ENCODE data around the gene HPSE2. TPM values are rescaled to one million over a fixed set of nuclear protein-coding genes. Genes with fewer than 3 reads are reported as not detected.

HPSE2 gene
- total and polyA plus RNA-seq, 2 experiments from 2014 or later = 0.10 to 0.24 TPM

- Histone ChIP-seq H3K27ac (ENCODE audit: low read depth) (no peak overlapping the region), H3K9me2 (ENCODE audit: insufficient read depth) (no peaks in the 10 kb centered on the region; the same call in 1 of the 2 replicates), H3F3A (replicated peaks; ENCODE audit: low read depth) (no peaks in the 10 kb centered on the region), H3K36me3 (ENCODE audit: insufficient read depth) (no peaks in the 10 kb centered on the region), H3K4me1 (ENCODE audit: insufficient read depth) (no peaks in the 10 kb centered on the region), H4K20me1 (replicated peaks; ENCODE audit: insufficient read depth) (no peaks in the 10 kb centered on the region), H3K4me3 (no peak overlapping the region), H3K4me2 (no peak overlapping the region), H3K27me3 (ENCODE audit: insufficient read depth) (no peaks in the 10 kb centered on the region), H3K79me2 (replicated peaks; ENCODE audit: insufficient read depth) (no peaks in the 10 kb centered on the region), H2AFZ (no peak overlapping the region)
- Mint-ChIP-seq H3K27ac (no peak overlapping the region), H3K27me3 (ENCODE audit: insufficient read depth, low read depth, poor library complexity) (no peaks in the 10 kb centered on the region), H3K36me3 (ENCODE audit: low read depth) (peaks cover 2% of the 10 kb centered on the region; the same call in 1 of the 3 replicates), H3K4me1 (no peaks in the 10 kb centered on the region; the same call in 2 of the 3 replicates), H3K4me3 (no peak overlapping the region), H3K9me3 (peaks cover 3% of the 10 kb centered on the region; the same call in 1 of the 3 replicates)
- TF ChIP-seq CTCF (conservative IDR thresholded peaks at IDR 0.05; ENCODE audit: low read depth in 2 of 2) = peak in 1 of 2 experiments; percentile 34; a peak in 2 of 4 replicates
- no peak for TF ChIP-seq EZH2 (IDR thresholded peaks at IDR 0.05; ENCODE audit: low read depth, unreplicated experiment)
- TF ChIP-seq ZNF331 (CRISPR knock-in tag; IDR thresholded peaks at IDR 0.05; ENCODE audit: low read depth) = no peak
- TF ChIP-seq JUNB (IDR thresholded peaks at IDR 0.05; ENCODE audit: unreplicated experiment) = no peak
- DNase-seq (ENCODE audit: low spot score) (no peak), ATAC-seq (no peak)
Measured at GRCh38 chr10:98487649-98488048, 748.0 kb downstream of the HPSE2 start.

GRCh38 chr10:98486421-98486820, 749.2 kb downstream of the HPSE2 start:
- no peak for DNase-seq (ENCODE audit: low spot score)
- H3K36me3 Mint-ChIP-seq (ENCODE audit: low read depth) = peaks cover 2% of the 10 kb centered on the region; the same call in 1 of the 3 replicates
- no peaks in the 10 kb centered on the region for H3F3A ChIP-seq (replicated peaks; ENCODE audit: low read depth)
- no peak overlapping the region for H3K4me3 ChIP-seq
- H3K27me3 Mint-ChIP-seq (ENCODE audit: insufficient read depth, low read depth, poor library complexity) = no peaks in the 10 kb centered on the region
- no peak overlapping the region for H3K4me3 Mint-ChIP-seq
- H3K4me2 ChIP-seq = no peak overlapping the region
- no peaks in the 10 kb centered on the region for H3K27me3 ChIP-seq (ENCODE audit: insufficient read depth)
- no peaks in the 10 kb centered on the region for H4K20me1 ChIP-seq (replicated peaks; ENCODE audit: insufficient read depth)
- ATAC-seq = no peak
- peaks cover 3% of the 10 kb centered on the region; the same call in 1 of the 3 replicates for H3K9me3 Mint-ChIP-seq
- no peaks in the 10 kb centered on the region; the same call in 1 of the 2 replicates for H3K9me2 ChIP-seq (ENCODE audit: insufficient read depth)
- no peak overlapping the region for H3K27ac ChIP-seq (ENCODE audit: low read depth)
- no peaks in the 10 kb centered on the region for H3K79me2 ChIP-seq (replicated peaks; ENCODE audit: insufficient read depth)
- H2AFZ ChIP-seq = 0 out of 2 replicates have a peak overlapping the region, but pooled peaks have one; percentile 5
- H3K36me3 ChIP-seq (ENCODE audit: insufficient read depth) = no peaks in the 10 kb centered on the region
- no peaks in the 10 kb centered on the region; the same call in 2 of the 3 replicates for H3K4me1 Mint-ChIP-seq
- H3K27ac Mint-ChIP-seq = no peak overlapping the region
- no peaks in the 10 kb centered on the region for H3K4me1 ChIP-seq (ENCODE audit: insufficient read depth)
- TF ChIP-seq POLR2AphosphoS5 (IDR thresholded peaks at IDR 0.05; ENCODE audit: low read depth) (no peak), EZH2phosphoT487 (IDR thresholded peaks at IDR 0.05; ENCODE audit: unreplicated experiment) (no peak), JUNB (IDR thresholded peaks at IDR 0.05; ENCODE audit: unreplicated experiment) (no peak), CREB1 (CRISPR knock-in tag; IDR thresholded peaks at IDR 0.05; ENCODE audit: low read depth) (no peak), EZH2 (IDR thresholded peaks at IDR 0.05; ENCODE audit: low read depth, unreplicated experiment) (no peak), STAT1 (IDR thresholded peaks at IDR 0.05; ENCODE audit: unreplicated experiment) (no peak), ZNF331 (CRISPR knock-in tag; IDR thresholded peaks at IDR 0.05; ENCODE audit: low read depth) (no peak)

- Histone ChIP-seq H3K27ac (ENCODE audit: low read depth) (no peak overlapping the region), H3K27me3 (ENCODE audit: insufficient read depth) (no peaks in the 10 kb centered on the region), H3K9me2 (ENCODE audit: insufficient read depth) (no peaks in the 10 kb centered on the region; the same call in 1 of the 2 replicates), H3K4me2 (no peak overlapping the region), H3K79me2 (replicated peaks; ENCODE audit: insufficient read depth) (no peaks in the 10 kb centered on the region), H3F3A (replicated peaks; ENCODE audit: low read depth) (no peaks in the 10 kb centered on the region), H3K4me1 (ENCODE audit: insufficient read depth) (no peaks in the 10 kb centered on the region), H2AFZ (0 out of 2 replicates have a peak overlapping the region, but pooled peaks have one; percentile 5), H3K36me3 (ENCODE audit: insufficient read depth) (no peaks in the 10 kb centered on the region), H3K4me3 (no peak overlapping the region), H4K20me1 (replicated peaks; ENCODE audit: insufficient read depth) (no peaks in the 10 kb centered on the region)
- H3K36me3 Mint-ChIP-seq (ENCODE audit: low read depth) = peaks cover 2% of the 10 kb centered on the region; the same call in 1 of the 3 replicates
- H3K4me1 Mint-ChIP-seq = no peaks in the 10 kb centered on the region; the same call in 2 of the 3 replicates
- peak; percentile 6 for DNase-seq (ENCODE audit: low spot score)
- no peak; the same call in 2 of the 3 replicates for ATAC-seq
- H3K9me3 Mint-ChIP-seq = peaks cover 3% of the 10 kb centered on the region; the same call in 1 of the 3 replicates
- no peak overlapping the region for H3K4me3 Mint-ChIP-seq
- H3K27ac Mint-ChIP-seq = no peak overlapping the region
- peak in 1 of 2 experiments; percentile 12; a peak in 1 of 4 replicates for TF ChIP-seq CTCF (conservative IDR thresholded peaks at IDR 0.05; ENCODE audit: low read depth in 2 of 2)
- no peak for TF ChIP-seq EZH2phosphoT487 (IDR thresholded peaks at IDR 0.05; ENCODE audit: unreplicated experiment)
- H3K27me3 Mint-ChIP-seq (ENCODE audit: insufficient read depth, low read depth, poor library complexity) = no peaks in the 10 kb centered on the region
Measured at GRCh38 chr10:98485959-98486358, 749.7 kb downstream of the HPSE2 start.

Data from GM23338 (cell line).